ENCODE measurements around the gene ZFHX3.
"Not testable (repeated sequence)": the region's sequence is repeated elsewhere in the genome, so short reads cannot be mapped to it uniquely, and the experiment has no call there.

ZFHX3 gene

GRCh38 chr16:73000907-73001521 is 46.9 kb downstream of the ZFHX3 start:
- ChIA-PET POLR2A (ENCODE audit: low non-redundant PET) (no interaction called here), CTCF (no interaction called here)
- no peak for DNase-seq (ENCODE audit: low spot score)
- TF ChIP-seq CTCF (conservative IDR thresholded peaks at IDR 0.05; ENCODE audit: low read depth), result no peak
- peak overlapping the region; percentile 67 for H3K27ac ChIP-seq

- no peak for TF ChIP-seq CTCF (conservative IDR thresholded peaks at IDR 0.05; ENCODE audit: low read depth)
- ChIA-PET CTCF (no interaction called here), POLR2A (ENCODE audit: low non-redundant PET) (no interaction called here)
- no peak for DNase-seq (ENCODE audit: low spot score)
- peak overlapping the region; percentile 67 for H3K27ac ChIP-seq
These were observed 47.7 kb downstream of the ZFHX3 start for GRCh38 chr16:73000020-73000906.

GRCh38 chr16:72999541-73000019 is 48.3 kb downstream of the ZFHX3 start:
- H3K27ac ChIP-seq, result peak overlapping the region; percentile 67
- DNase-seq (ENCODE audit: low spot score), result no peak
- CTCF ChIA-PET, result interaction anchor here (0.9 kb wide), 1 partner anchor 38 kb away, joined by 4 read pairs; no protein-coding TSS in a partner anchor
- TF ChIP-seq CTCF (conservative IDR thresholded peaks at IDR 0.05; ENCODE audit: low read depth), result no peak
- POLR2A ChIA-PET (ENCODE audit: low non-redundant PET), result no interaction called here

- CTCF ChIA-PET, result interaction anchor here (0.7 to 1.5 kb wide), 3 partner anchors 9 to 175 kb away, joined by 3 to 5 read pairs (median 4); no protein-coding TSS in a partner anchor
- H3K27ac ChIP-seq, result peak overlapping the region; percentile 14
- POLR2A ChIA-PET (ENCODE audit: low non-redundant PET), result no interaction called here
- no peak for TF ChIP-seq CTCF (conservative IDR thresholded peaks at IDR 0.05; ENCODE audit: low read depth)
- peak; percentile 30 for DNase-seq (ENCODE audit: low spot score)
These were observed 50.8 kb downstream of the ZFHX3 start for GRCh38 chr16:72997141-72997542.

- no peak for DNase-seq (ENCODE audit: low spot score)
- TF ChIP-seq CTCF (conservative IDR thresholded peaks at IDR 0.05; ENCODE audit: low read depth), result no peak
- H3K27ac ChIP-seq, result peak overlapping the region; percentile 14
- ChIA-PET CTCF (interaction anchor here (0.7 to 1.5 kb wide), 4 partner anchors 7 to 176 kb away, joined by 3 to 5 read pairs (median 4); no protein-coding TSS in a partner anchor), POLR2A (ENCODE audit: low non-redundant PET) (no interaction called here)
These were observed 51.5 kb downstream of the ZFHX3 start for GRCh38 chr16:72996291-72997062.

DNA sequence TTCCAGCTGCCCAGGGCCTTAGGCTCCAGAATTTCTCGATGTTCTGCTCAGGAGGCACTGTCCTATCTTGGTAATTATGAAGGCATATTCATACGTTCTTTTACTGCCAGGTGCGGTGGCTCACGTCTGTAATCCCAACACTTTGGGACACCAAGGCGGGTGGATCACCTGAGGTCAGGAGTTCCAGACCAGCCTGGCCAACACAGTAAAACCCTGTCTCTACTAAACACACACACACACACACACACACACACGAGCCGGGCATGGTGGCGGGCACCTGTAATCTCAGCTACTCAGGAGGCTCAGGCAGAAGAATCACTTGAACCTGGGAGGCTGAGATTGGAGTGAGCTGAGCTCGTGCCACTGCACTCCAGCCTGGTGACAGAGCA is 52.1 kb downstream of the ZFHX3 start:
- POLR2A ChIA-PET (ENCODE audit: low non-redundant PET); H3K27ac ChIP-seq; DNase-seq (ENCODE audit: low spot score): not testable (repeated sequence)
- CTCF ChIA-PET, result interaction anchor here (1.2 to 1.5 kb wide), 4 partner anchors 8 to 164 kb away, joined by 3 to 8 read pairs (median 4); no protein-coding TSS in a partner anchor

All from RWPE1 (cell line).